Cortex of kidney (tissue), 1 donor: ENCODE results near the gene INPP5D.
"Not testable (repeated sequence)": the region's sequence is repeated elsewhere in the genome, so short reads cannot be mapped to it uniquely, and the experiment has no call there.

Experiments used
- DNase-seq: peaks from one replicate; lab custom pipeline; 2025; lab: John Stamatoyannopoulos, UW

The INPP5D gene

GRCh38 chr2:233142355-233142897 lies 82.3 kb downstream of the INPP5D start:
- DNase-seq: no peak

- no peak for DNase-seq
Observed at GRCh38 chr2:233143700-233144331, 83.7 kb downstream of the INPP5D start.

DNA sequence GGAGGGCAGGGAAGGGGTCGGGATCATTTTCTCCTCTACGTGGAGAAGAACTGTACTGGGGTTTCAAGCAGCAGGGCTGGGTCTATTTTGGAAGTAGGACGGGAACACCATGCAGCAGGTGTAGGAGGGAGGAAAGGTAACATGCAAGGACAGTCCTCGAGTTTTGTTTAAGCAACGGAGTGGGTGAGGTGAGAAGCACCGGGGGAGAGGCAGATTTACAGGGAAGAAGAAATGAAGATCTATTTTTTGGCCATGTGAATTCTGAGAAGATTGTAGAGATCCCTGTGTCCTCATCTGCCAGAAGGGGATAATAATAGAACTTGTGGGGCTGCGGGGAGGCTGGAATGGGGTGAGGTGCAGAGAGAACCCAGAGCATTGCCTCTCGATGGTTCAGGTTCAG lies 85.6 kb downstream of the INPP5D start:
- DNase-seq: no peak

GRCh38 chr2:233146194-233146593 lies 86.1 kb downstream of the INPP5D start:
- DNase-seq: no peak

- DNase-seq: no peak
Observed at GRCh38 chr2:233147136-233147828, 87.1 kb downstream of the INPP5D start.

DNA sequence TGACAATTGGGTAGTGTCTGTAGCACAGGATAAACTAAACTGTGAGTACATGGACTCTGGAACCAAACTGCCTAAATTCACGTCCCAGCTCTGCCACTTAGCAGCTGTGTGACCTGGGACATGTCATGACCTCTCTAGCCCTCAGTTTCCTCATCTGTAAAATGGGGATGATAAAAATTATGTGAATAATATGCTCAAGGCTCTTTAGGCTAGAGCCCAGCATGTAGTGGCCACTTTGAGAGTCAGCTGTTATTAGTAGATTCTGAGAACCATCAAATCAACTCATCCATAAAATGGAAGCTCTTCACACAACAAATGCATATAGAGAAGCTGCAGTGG lies 87.7 kb downstream of the INPP5D start:
- no peak for DNase-seq

- no peak for DNase-seq
Observed at GRCh38 chr2:233148354-233148753, 88.2 kb downstream of the INPP5D start.

DNA sequence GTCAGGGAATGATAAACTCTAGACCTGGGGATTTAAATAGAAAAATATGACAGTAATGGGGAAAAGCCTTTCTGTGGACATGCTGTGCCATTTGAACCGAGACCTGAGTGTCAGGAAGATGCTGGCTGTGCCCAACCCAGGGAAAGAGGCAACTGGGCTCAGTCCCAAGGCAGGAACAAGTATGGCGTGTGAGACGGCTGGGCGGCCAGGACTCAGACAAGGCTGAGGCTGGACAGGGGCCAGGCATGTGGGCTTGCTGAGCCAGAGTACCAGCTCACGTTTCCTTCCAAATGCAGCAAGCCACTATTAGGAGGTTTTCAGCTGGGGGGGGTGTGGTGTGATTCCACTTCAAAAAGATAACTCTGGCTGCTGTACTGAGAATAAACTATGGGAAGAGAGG lies 92.4 kb downstream of the INPP5D start:
- DNase-seq: no peak

- no peak for DNase-seq
Observed at GRCh38 chr2:233153146-233153798, 93.1 kb downstream of the INPP5D start.

DNA sequence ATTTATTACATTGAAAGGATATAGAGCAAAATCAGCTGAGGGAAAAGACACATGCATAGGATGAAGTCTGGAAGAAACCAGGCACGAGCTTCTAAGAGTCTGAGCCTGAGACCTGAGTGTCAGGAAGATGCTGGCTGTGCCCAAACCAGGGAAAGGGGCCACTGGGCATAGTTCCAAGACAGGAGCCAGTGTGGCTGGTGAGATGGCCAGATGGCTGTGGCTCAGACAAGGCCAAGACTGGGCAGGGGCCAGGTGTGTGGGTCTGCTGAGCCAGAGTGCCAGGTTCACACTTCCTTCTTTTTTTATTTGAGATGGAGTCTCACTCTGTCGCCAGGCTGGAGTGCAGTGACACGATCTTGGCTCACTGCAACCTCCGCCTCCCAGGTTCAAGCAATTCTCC lies 95.9 kb downstream of the INPP5D start:
- no peak for DNase-seq

DNA sequence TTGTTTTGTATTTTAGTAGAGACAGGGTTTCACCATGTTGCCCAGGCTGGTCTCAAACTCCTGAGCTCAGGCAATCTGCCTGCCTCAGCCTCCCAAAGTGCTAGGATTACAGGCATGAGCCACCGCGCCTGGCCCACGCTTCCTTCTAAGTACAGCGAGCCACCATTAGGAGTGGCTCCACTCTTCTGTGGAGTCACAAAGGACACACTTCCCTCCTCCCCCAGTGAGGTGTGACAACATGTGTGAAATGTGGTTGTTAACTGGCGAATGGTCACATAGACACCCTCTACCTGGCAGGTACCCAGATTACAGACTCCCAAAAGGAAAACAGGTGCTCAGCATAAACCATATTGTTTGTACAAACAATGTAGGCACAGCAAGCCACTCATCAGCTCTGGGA lies 96.3 kb downstream of the INPP5D start:
- not testable (repeated sequence) for DNase-seq

- DNase-seq: no peak
Observed at GRCh38 chr2:233161730-233162129, 101.6 kb downstream of the INPP5D start.

DNA sequence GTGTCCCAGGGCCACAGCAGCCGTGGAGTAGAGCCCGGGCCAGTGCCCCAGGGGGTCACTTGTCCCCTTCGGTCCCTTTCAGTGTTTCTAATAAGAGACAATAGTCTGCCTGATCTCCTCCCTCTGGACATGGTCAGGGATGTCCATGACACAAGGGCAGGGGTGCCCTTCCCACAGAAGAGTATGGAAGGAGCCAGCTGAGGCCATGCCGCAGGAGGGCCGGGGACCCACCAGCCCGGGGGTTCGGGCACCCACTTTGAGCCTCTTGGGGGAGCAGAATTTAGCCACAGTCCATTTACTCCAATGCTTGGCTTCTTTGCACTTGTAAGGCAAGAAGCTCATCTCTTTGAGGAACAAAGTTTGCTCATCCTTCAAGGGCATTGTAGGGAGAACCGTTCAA lies 102.6 kb downstream of the INPP5D start:
- no peak for DNase-seq

DNA sequence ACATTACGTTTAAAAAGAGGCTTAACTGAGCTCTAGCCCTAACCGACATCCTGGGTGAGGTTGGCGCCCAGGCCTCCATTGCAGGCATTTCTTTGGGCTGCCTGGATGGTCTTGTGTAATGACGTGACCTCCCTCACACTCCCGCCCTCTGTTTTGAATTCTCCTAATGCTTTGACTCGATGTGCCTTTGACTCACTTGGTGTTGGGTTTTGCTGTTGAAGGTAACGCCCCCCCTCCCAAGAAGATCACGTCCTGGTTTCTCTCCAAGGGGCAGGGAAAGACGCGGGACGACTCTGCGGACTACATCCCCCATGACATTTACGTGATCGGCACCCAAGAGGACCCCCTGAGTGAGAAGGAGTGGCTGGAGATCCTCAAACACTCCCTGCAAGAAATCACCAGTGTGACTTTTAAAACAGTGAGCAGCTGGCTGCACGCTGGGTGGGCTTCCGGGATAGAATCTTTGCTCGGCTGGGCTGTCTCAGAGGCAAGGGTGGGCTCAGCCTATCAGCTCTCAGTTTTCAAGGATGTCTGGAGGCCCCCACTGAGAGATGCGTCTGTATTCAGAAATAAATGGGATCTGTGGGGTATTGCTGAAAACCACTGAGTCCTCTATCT lies 103.5 kb downstream of the INPP5D start:
- DNase-seq: no peak

GRCh38 chr2:233164128-233164635 lies 104.0 kb downstream of the INPP5D start:
- DNase-seq: no peak

- DNase-seq: no peak
Observed at GRCh38 chr2:233164967-233165366, 104.8 kb downstream of the INPP5D start.

DNA sequence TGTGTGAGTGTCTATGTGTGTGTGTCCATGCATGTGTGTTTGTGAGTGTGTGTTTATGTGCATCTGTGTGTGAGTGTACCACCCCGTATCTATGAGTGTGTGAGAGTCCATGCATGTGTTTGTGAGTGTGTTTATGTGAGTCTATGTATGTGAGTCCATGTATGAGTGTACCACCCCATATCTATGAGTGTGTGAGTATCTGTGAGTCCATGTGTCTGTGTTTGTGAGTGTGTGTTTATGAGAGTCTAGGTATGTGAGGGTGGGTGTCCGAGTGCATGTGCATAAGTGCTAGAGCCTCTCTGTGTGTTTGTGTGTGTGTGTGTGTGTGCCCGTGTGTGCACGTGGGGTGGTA lies 105.4 kb downstream of the INPP5D start:
- DNase-seq: no peak

- DNase-seq: no peak
Observed at GRCh38 chr2:233165895-233166661, 105.9 kb downstream of the INPP5D start.

- no peak for DNase-seq
Observed at GRCh38 chr2:233168445-233168844, 108.3 kb downstream of the INPP5D start.

GRCh38 chr2:233168919-233169318 lies 108.8 kb downstream of the INPP5D start:
- no peak for DNase-seq

DNA sequence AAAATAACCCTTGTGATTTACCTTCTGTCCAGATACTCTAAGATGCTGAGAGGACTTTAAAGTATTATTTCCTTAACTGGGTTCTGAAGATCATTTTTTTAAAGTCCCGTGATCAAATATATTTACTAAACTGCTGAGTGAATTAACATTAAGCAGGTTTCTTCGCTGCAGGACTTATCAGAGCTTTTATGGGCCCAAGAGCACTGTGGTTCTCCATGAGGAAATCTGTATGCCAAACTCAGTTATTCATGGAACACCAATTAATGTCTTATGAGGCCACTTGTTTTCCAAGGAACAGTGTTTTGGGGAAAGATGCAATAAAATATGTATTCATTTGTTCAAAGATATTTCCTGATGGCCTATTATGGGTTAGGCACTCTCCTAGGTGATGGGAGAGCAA lies 111.2 kb downstream of the INPP5D start:
- DNase-seq: no peak

GRCh38 chr2:233173115-233173514 lies 113.0 kb downstream of the INPP5D start:
- no peak for DNase-seq
